Small intestine (tissue), 7 donors: ENCODE data around the gene RAD51B. TPM values are rescaled to one million over a fixed set of nuclear protein-coding genes. Genes with fewer than 3 reads are reported as not detected.

ENCODE experiments used
- DNase-seq, 2 donors: peaks; one replicate each; pipeline versions ENCODE4 v3.0.0 to v3.0.0-alpha.2; 2013
- FAIRE-seq: peaks from 2 replicates; lab custom pipeline; 2012; peaks lifted over from hg19 to GRCh38; lab: Jason Lieb, UNC
- H3K27ac ChIP-seq, 3 donors: one replicate each; pipeline ENCODE4 v1.5.1; 2013; ENCODE audit warnings: low read length in 2 of 3, mild to moderate bottlenecking in 2 of 3, control low read depth in 1 of 3, inconsistent platforms in 1 of 3, low read depth in 1 of 3, moderate library complexity in 1 of 3
- H3K27me3 ChIP-seq, 3 donors: one replicate each; pipeline ENCODE4 v1.6.1; 2013; ENCODE audit warnings: low read length in 3 of 3, inconsistent platforms in 1 of 3; ENCODE audit not compliant: control insufficient read depth in 3 of 3, insufficient read depth in 3 of 3
- H3K36me3 ChIP-seq, 3 donors: one replicate each; pipeline ENCODE4 v1.6.1; 2013; ENCODE audit warnings: low read length in 3 of 3, inconsistent platforms in 1 of 3, low read depth in 1 of 3, mild to moderate bottlenecking in 1 of 3, moderate library complexity in 1 of 3; ENCODE audit not compliant: control insufficient read depth in 3 of 3, insufficient read depth in 2 of 3
- H3K4me1 ChIP-seq, 3 donors: one replicate each; pipeline ENCODE4 v1.6.1; 2013; ENCODE audit warnings: low read length in 2 of 3, inconsistent platforms in 1 of 3, low read depth in 1 of 3, mild to moderate bottlenecking in 1 of 3, moderate library complexity in 1 of 3; ENCODE audit not compliant: control insufficient read depth in 3 of 3, insufficient read depth in 2 of 3
- H3K4me3 ChIP-seq, 3 donors: one replicate each; pipeline ENCODE4 v1.5.1; 2013; ENCODE audit warnings: low read length in 3 of 3, control low read depth in 1 of 3, inconsistent platforms in 1 of 3, low read depth in 1 of 3, mild to moderate bottlenecking in 1 of 3, moderate library complexity in 1 of 3
- H3K9me3 ChIP-seq, 2 donors: one replicate each; pipeline ENCODE4 v1.6.1; 2013; ENCODE audit warnings: low read depth in 1 of 2, low read length in 1 of 2; ENCODE audit not compliant: control insufficient read depth in 2 of 2, insufficient read depth in 1 of 2
- WGBS, 3 donors: extraction: QIAGEN DNeasy Blood & Tissue Kit; methylation state at CpG; one replicate each; pipeline ENCODE4 v1.1.7; 2013; 5-methylcytosine and 5-hydroxymethylcytosine counted together
- polyA plus RNA-seq, 4 donors: library from polyadenylated mRNA; stranded (reverse) in 3 of 4; unstranded in 1 of 4; fragments of 200-250 nt in 3 of 4; fragments of 120-200 nt in 1 of 4; gene quantifications; one replicate each; pipeline versions ENCODE4 v1.2.1 to v1.2.3, GENCODE V29; 2013
- donor health status: healthy with polysubstance abuse.
- donor health status: control.
- donor health status: control.
- donor health status: Bipolar disorder and iron deficiency.
- donor health status: healthy.

The RAD51B gene
- polyA plus RNA-seq, 4 donors: 1.1 to 9.0 (median 4.1) TPM

- 71 to 85% (median 75%) methylated on average over 1 of the region's 1 CpG for WGBS, 3 donors
- DNase-seq (no peak), FAIRE-seq (no peak)
- H3K9me3 ChIP-seq: peaks cover 0 to 4% of the 10 kb centered on the region in 2 donors
- no peak overlapping the region for H3K4me3 ChIP-seq
- peaks cover 0 to 3% (median 0%) of the 10 kb centered on the region in 3 donors for H3K4me1 ChIP-seq
- no peaks in the 10 kb centered on the region for H3K36me3 ChIP-seq
- no peaks in the 10 kb centered on the region for H3K27me3 ChIP-seq
- H3K27ac ChIP-seq: peak overlapping the region in 1 of 3 donors; percentile 34
Measured at GRCh38 chr14:68012871-68013270, 193.3 kb downstream of the RAD51B start.

GRCh38 chr14:68013326-68013725 lies 193.7 kb downstream of the RAD51B start:
- Histone ChIP-seq H3K36me3 (no peaks in the 10 kb centered on the region), H3K27me3 (no peaks in the 10 kb centered on the region), H3K4me1 (peaks cover 0 to 7% (median 0%) of the 10 kb centered on the region in 3 donors), H3K4me3 (no peak overlapping the region), H3K27ac (no peak overlapping the region), H3K9me3 (peaks cover 0 to 4% of the 10 kb centered on the region in 2 donors)
- 84 to 93% (median 92%) methylated on average over 2 of the region's 2 CpGs for WGBS, 3 donors
- DNase-seq (no peak), FAIRE-seq (no peak)

GRCh38 chr14:68014771-68015170 lies 195.2 kb downstream of the RAD51B start:
- DNase-seq (no peak), FAIRE-seq (no peak)
- H3K4me1 ChIP-seq: peaks cover 0 to 19% (median 0%) of the 10 kb centered on the region in 3 donors

GRCh38 chr14:68015356-68016254 lies 196.0 kb downstream of the RAD51B start:
- Histone ChIP-seq H3K36me3 (no peaks in the 10 kb centered on the region), H3K4me3 (no peak overlapping the region), H3K9me3 (peaks cover 0 to 4% of the 10 kb centered on the region in 2 donors), H3K27me3 (no peaks in the 10 kb centered on the region), H3K27ac (no peak overlapping the region), H3K4me1 (peaks cover 0 to 19% (median 0%) of the 10 kb centered on the region in 3 donors)
- no peak for DNase-seq
- WGBS, 3 donors: 91 to 93% (median 92%) methylated on average over 12 of the region's 12 CpGs
- FAIRE-seq: no peak

More at GRCh38 chr14:68014771-68015170, 195.2 kb downstream of the RAD51B start:
- peaks cover 0 to 4% of the 10 kb centered on the region in 2 donors for H3K9me3 ChIP-seq
- H3K27ac ChIP-seq: no peak overlapping the region
- no peaks in the 10 kb centered on the region for H3K36me3 ChIP-seq
- no peak overlapping the region for H3K4me3 ChIP-seq
- H3K27me3 ChIP-seq: no peaks in the 10 kb centered on the region
- WGBS, 3 donors: 76 to 88% (median 83%) methylated on average over 2 of the region's 2 CpGs

- no peak overlapping the region for H3K27ac ChIP-seq
- no peak overlapping the region for H3K4me3 ChIP-seq
- H3K4me1 ChIP-seq: peaks cover 0 to 19% (median 0%) of the 10 kb centered on the region in 3 donors
- no peaks in the 10 kb centered on the region for H3K27me3 ChIP-seq
- peaks cover 0 to 4% of the 10 kb centered on the region in 2 donors for H3K9me3 ChIP-seq
- FAIRE-seq: no peak
- H3K36me3 ChIP-seq: no peaks in the 10 kb centered on the region
- DNase-seq: peak in 1 of 2 donors; percentile 17
Measured at GRCh38 chr14:68016255-68016914, 196.8 kb downstream of the RAD51B start.

- Histone ChIP-seq H3K27me3 (no peaks in the 10 kb centered on the region), H3K36me3 (no peaks in the 10 kb centered on the region), H3K27ac (peak overlapping the region in 1 of 3 donors; percentile 45), H3K4me3 (no peak overlapping the region), H3K4me1 (peaks cover 0 to 19% (median 0%) of the 10 kb centered on the region in 3 donors), H3K9me3 (peaks cover 0 to 9% of the 10 kb centered on the region in 2 donors)
- DNase-seq (peak; percentile 83 to 87), FAIRE-seq (peak; percentile 96)
- 18 to 48% (median 36%) methylated on average over 1 of the region's 1 CpG for WGBS, 3 donors
Measured at GRCh38 chr14:68018598-68018997, 199.0 kb downstream of the RAD51B start.

GRCh38 chr14:68020493-68020892 lies 200.9 kb downstream of the RAD51B start:
- Histone ChIP-seq H3K4me1 (peaks cover 0 to 19% (median 0%) of the 10 kb centered on the region in 3 donors), H3K27ac (no peak overlapping the region), H3K9me3 (peaks cover 0 to 6% of the 10 kb centered on the region in 2 donors), H3K36me3 (no peaks in the 10 kb centered on the region), H3K27me3 (no peaks in the 10 kb centered on the region), H3K4me3 (no peak overlapping the region)
- WGBS, 3 donors: 97 to 100% (median 97%) methylated on average over 1 of the region's 1 CpG
- FAIRE-seq (no peak), DNase-seq (no peak)

- Histone ChIP-seq H3K27ac (no peak overlapping the region), H3K9me3 (peaks cover 0 to 5% of the 10 kb centered on the region in 2 donors), H3K4me3 (no peak overlapping the region), H3K36me3 (no peaks in the 10 kb centered on the region), H3K27me3 (no peaks in the 10 kb centered on the region), H3K4me1 (peaks cover 0 to 17% (median 0%) of the 10 kb centered on the region in 3 donors)
- WGBS, 3 donors: 49 to 55% (median 51%) methylated on average over 4 of the region's 4 CpGs
- no peak for FAIRE-seq
- DNase-seq: no peak
Measured at GRCh38 chr14:68020999-68021663, 201.6 kb downstream of the RAD51B start.
